LHCN-M2 (cell line): Measurements from ENCODE around the gene GABRR3. TPM values are rescaled to one million over a fixed set of nuclear protein-coding genes. Genes with fewer than 3 reads are reported as not detected.
"Not testable (repeated sequence)": the region's sequence is repeated elsewhere in the genome, so short reads cannot be mapped to it uniquely, and the experiment has no call there.

ENCODE experiments used
- DNase-seq: peaks from one replicate; pipeline ENCODE4 v3.0.0-alpha.2; 2012; ENCODE audit warnings: low read depth
- total RNA-seq: library from RNA; depleted of rRNA; stranded (reverse); fragments of >200 nt; gene quantifications from 2 replicates; pipeline ENCODE4 v1.2.3, GENCODE V29; 2014

The GABRR3 gene
- total RNA-seq, 1 experiment from 2014 or later = not detected

- DNase-seq = peak; percentile 54
Observed at GRCh38 chr3:98022978-98023820, 11.9 kb downstream of the GABRR3 start.

- peak; percentile 30 for DNase-seq
Observed at GRCh38 chr3:98021830-98022560, 13.1 kb downstream of the GABRR3 start.

GRCh38 chr3:98020412-98020811 lies 14.7 kb downstream of the GABRR3 start:
- DNase-seq = no peak

- DNase-seq = no peak
Observed at GRCh38 chr3:98018301-98018700, 16.8 kb downstream of the GABRR3 start.

GRCh38 chr3:98014268-98014585 lies 20.9 kb downstream of the GABRR3 start:
- DNase-seq = no peak

GRCh38 chr3:98013411-98014267 lies 21.5 kb downstream of the GABRR3 start:
- DNase-seq = peak; percentile 2

GRCh38 chr3:98012979-98013378 lies 22.1 kb downstream of the GABRR3 start:
- DNase-seq = peak; percentile 4

- DNase-seq = not testable (repeated sequence)
Observed at GRCh38 chr3:98010883-98011449, 24.1 kb downstream of the GABRR3 start.

GRCh38 chr3:98010194-98010882 lies 24.8 kb downstream of the GABRR3 start:
- no peak for DNase-seq

- no peak for DNase-seq
Observed at GRCh38 chr3:98008855-98009254, 26.3 kb downstream of the GABRR3 start.

- no peak for DNase-seq
Observed at GRCh38 chr3:98005438-98005837, 29.7 kb downstream of the GABRR3 start.

- no peak for DNase-seq
Observed at GRCh38 chr3:98004721-98005120, 30.4 kb downstream of the GABRR3 start.

- DNase-seq = no peak
Observed at GRCh38 chr3:98003306-98003969, 31.7 kb downstream of the GABRR3 start.

- DNase-seq = no peak
Observed at GRCh38 chr3:98002717-98003116, 32.4 kb downstream of the GABRR3 start.

- no peak for DNase-seq
Observed at GRCh38 chr3:97999994-98000393, 35.1 kb downstream of the GABRR3 start.

- no peak for DNase-seq
Observed at GRCh38 chr3:97999103-97999502, 36.0 kb downstream of the GABRR3 start.

GRCh38 chr3:97996988-97997387 lies 38.1 kb downstream of the GABRR3 start:
- peak; percentile 5 for DNase-seq

GRCh38 chr3:97994328-97994945 lies 40.7 kb downstream of the GABRR3 start:
- DNase-seq = no peak

- no peak for DNase-seq
Observed at GRCh38 chr3:97993526-97993925, 41.6 kb downstream of the GABRR3 start.

- DNase-seq = no peak
Observed at GRCh38 chr3:97992547-97993173, 42.5 kb downstream of the GABRR3 start.
